Measurements from ENCODE around the gene MRPL9.

The MRPL9 gene

GRCh38 chr1:151733126-151733525 is 30.2 kb downstream of the MRPL9 start:
- DNase-seq (ENCODE audit: low read depth): no peak

- DNase-seq (ENCODE audit: low read depth): no peak
Observed at GRCh38 chr1:151729966-151730291, 33.4 kb downstream of the MRPL9 start.

DNA sequence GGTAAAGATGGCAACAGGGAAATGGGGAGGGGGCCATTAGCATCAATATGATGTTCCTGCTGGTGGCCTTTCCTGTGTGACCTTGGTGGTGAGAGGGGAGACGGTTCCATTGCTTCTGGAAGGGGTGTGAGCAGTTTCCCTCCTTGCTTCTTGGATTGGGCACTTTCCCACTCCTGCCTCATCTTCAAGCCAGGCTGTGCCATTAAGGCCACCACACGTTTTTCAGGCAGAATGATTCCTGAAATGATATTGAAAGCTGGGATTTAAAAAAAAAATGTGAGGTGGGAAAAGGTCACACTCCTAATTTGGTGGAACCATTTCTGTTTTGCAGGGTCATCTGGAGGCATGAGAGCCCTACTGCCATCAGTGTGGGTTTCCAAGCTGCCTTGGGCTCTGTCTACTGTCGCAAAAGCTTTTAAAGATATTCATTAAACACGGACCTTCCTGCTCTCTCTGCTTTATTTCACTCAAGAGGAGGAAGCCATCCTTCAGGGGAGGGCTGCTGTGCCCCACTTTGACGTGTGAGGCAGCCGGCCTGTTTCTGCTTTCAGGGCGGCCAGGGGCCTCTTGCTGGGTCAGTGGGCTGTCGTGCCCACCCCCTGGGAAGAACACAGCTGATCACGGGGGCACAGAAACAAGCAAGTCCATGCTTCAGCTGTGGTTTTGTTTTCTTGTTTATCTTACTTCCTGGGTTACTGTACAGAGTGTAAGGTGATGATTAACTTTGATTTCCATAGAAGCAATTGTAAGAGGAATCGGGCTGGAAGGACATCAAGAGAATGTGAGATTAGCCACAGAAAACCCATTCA is 33.9 kb downstream of the MRPL9 start:
- DNase-seq (ENCODE audit: low read depth): no peak

GRCh38 chr1:151728151-151729054 is 34.9 kb downstream of the MRPL9 start:
- no peak for DNase-seq (ENCODE audit: low read depth)

DNA sequence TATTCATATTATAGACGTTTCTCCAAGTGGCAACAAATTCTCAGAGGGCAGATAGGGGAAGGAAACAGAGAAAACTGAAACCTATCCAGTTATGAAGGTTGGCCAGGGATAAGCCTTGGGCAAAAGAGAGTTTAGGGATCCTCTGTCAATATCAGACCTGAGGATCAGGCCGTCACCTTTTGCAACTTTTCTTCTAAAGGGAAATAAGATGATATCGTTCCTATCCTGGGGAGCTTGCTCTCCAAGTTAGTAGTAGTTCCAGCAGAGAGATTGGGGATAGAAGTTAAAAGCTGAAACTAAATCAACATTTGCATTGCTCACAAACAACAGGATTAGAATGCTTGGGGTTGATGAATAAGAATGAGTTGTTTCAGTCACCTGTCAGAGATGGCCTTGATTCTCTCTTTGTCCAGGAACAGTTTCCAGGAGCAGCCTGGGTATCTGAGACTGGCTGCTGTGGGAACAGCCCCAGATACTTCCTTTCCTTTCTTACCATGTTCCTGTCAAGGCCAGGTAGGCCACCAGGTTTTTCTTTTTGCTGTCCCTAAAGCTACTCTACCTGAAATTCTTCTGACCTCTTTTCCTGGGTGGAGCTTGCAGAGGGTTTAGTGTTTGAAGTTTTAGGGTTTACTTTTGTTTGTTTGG is 39.4 kb downstream of the MRPL9 start:
- no peak for DNase-seq (ENCODE audit: low read depth)

GRCh38 chr1:151721788-151722510 is 41.3 kb downstream of the MRPL9 start:
- no peak for DNase-seq (ENCODE audit: low read depth)

DNA sequence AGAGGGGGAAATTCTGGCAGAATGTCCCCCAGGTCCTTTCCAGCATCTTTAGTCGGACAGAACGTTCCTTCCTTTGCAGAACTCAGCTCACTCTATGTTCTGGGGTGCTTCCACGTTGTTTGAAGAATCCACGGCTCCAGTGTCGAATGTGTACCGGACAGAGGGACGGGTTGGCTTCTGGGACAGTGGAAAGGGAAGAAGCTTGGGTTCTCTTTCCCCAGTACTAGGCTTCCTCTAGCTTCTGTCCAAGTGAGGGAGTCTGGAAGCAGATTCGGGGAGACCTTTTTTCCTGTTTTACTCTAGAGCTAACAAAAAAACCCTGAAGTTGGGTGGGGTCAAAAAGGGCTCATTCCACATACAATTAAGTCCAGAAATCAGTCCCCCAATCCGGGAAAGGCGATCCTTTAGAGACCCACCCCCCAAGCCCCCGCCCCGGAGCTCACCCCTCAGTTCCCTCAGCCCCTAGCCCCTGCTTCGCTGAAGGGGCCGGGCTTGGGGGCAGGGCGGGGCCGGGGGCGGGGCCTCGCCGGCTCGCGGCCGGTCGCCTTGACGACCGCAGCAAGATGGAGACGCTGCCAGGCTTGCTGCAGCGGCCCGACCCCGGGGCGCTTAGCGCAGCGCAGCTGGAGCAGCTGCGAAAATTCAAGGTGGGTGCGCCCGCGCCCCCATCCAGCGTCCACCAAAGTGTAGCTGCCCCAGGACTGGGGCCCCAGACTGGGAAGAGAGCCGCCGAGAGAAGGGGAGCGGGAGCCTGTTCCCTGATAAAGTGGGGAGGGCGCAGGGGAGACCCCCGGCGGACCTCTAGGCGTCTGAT is 42.1 kb downstream of the MRPL9 start, which contains the start of gene RIIAD1:
RIIAD1 (plus strand) TSS at position 549 of the 814 bp plus-strand sequence; CDS start at position 564, 15 bp downstream.
- DNase-seq (ENCODE audit: low read depth): no peak

DNA sequence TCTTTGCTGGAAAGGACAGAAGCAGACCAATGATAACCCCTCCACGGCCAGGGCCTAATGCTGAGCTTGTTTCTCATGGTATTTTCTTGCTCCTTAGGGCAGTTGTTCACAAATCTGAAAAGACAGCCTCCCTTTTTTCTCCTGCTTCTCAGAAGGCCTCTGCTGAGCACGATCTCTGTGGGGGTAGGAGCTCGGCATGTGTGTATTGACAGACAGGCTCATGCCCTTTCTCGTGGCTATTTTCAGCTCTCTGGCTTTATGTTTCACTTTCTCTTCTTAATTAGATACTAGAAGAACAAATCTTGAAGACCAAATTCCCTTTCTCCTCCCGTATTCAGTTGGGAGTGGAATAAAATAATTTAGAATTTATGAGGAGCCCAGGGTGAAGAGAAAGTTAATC is 42.7 kb downstream of the MRPL9 start:
- DNase-seq (ENCODE audit: low read depth): no peak

GRCh38 chr1:151720125-151720524 is 43.2 kb downstream of the MRPL9 start:
- no peak for DNase-seq (ENCODE audit: low read depth)

DNA sequence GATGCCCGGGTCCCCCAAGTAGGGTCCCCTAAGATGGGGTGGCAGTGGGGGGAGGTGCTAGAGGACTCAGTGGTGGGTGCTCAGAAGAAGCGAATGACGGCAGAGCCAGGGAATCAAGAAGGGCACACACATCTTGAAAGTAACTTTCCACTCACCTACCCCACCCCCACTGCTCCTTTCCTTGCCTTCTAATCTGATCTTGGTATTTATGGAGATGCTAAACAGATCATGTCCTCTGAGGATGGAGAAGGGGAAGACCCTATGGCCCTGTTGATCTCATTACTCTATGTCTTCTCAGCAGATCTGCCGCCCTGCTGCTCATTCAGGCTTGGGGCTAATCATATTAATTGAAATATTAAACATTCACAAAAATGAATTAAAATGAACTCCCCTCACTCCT is 44.6 kb downstream of the MRPL9 start:
- DNase-seq (ENCODE audit: low read depth): no peak

- DNase-seq (ENCODE audit: low read depth): no peak
Observed at GRCh38 chr1:151718011-151718431, 45.3 kb downstream of the MRPL9 start.

DNA sequence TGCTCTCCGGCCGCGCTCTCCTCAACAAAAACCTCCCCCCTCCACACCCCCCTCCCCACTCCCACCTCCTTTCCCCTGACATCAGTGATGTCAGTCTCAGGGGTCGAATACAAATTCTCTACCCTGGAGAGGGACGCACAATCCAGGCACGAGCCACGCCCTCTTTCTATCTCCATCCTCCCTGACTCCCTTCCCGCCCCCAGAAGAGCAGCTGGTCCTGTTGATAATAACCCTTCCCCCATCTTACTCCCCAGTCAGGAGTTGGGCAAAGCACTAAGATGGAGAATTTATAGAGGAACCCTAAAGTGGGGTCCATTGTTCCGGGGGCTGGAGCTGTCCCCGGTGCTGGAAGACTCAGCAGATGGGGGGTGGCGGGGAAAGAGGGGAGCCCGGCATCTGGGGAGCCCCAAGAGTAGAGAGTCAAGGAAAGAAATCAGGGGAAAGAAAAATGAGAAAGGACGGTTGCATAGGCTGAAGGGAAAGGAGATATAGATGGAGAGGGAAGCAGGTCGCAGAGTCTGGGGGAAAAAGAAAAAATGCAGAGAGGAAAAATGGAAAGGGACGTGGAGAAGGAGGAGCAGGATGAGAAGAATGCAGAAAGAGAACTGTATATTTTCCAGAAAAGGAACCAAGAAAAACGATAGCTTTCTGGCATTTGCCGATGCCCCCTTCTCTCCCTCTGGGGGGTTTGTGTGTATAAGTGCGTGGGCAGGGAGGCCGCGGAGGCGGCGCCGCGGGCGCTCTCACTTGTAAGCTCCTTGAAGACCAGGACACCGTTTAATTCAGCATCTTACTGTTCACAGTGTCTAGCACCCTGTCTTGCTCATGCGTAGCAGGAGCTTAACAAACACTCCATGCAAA is 46.3 kb downstream of the MRPL9 start, which contains the start of gene CELF3:
CELF3 (minus strand) TSS at position 33 of the 861 bp plus-strand sequence. CDS start 783 bp downstream, outside the sequence.
- DNase-seq (ENCODE audit: low read depth): no peak

DNA sequence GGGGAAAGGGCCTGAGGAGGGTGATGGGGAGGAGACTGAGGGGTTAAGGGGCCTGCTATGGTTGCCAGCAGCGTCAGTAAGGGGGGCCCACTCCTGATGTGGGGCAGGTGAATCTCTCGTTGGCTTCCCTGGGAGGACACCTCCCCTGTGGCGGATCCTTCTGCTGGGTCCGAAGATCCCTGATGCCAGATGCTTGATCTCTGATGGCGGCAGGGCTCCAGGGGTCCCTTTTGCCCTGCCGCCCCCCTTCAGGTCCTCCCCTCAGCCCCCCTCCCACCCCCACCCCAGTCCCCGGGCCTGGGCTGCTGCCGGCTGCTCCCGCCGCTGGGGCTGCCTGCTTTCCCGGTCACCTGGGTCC is 46.9 kb downstream of the MRPL9 start:
- no peak for DNase-seq (ENCODE audit: low read depth)

GRCh38 chr1:151715726-151716404 is 47.4 kb downstream of the MRPL9 start:
- DNase-seq (ENCODE audit: low read depth): no peak

- no peak for DNase-seq (ENCODE audit: low read depth)
Observed at GRCh38 chr1:151714820-151715725, 48.2 kb downstream of the MRPL9 start.

DNA sequence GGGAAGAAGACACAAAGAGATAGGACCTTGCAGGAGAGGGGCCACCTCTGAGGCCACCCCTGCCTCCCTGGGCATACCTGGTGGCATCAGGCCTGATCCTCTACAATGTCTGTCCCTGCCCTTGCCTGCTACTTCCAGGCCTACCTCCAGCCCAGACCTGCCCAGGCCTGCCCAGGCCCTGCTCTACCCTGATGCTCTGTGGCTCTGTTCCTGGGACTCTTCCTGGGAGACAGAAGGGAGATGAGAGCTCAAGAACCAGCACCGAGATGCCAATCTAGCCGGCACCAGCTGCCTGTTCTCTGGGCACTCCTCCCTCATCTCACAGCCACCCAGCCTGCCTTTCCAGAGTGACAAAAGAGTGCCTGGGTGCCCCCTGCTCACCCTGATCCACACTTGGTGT is 49.4 kb downstream of the MRPL9 start:
- no peak for DNase-seq (ENCODE audit: low read depth)

DNA sequence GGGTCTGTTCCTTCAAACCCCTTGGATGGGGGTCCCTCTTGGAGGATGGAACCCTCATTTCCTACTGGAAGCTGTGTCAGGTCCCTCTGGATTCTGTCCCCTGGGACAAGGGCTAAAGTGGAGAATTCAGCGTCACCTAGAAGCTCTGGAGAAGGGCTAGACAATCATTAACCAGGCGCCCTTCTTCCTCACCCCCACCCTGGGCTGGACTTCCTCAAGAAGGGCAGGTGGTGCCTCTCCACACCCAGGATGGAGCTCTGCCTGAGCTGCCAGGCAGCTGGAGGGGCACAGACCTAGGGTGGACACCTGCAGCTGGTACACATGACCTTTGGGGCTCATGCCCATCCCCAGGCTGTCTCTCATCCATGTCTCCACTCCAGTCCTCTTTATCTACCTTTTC is 50.3 kb downstream of the MRPL9 start:
- no peak for DNase-seq (ENCODE audit: low read depth)

GRCh38 chr1:151711951-151712350 is 51.3 kb downstream of the MRPL9 start:
- DNase-seq (ENCODE audit: low read depth): no peak

Measured in HS-5 (cell line).